GM12801 (cell line): Measurements from ENCODE around the gene ARHGAP24.

Experiments
- CTCF ChIP-seq: IDR thresholded peaks from one replicate; pipeline ENCODE4 v1.5.1; 2011; ENCODE audit warnings: control low read depth; ENCODE audit not compliant: insufficient read length; ENCODE audit errors: extremely low read depth

Gene ARHGAP24

GRCh38 chr4:85669992-85670548, 195.1 kb downstream of the ARHGAP24 start:
- no peak for TF ChIP-seq CTCF

- no peak for TF ChIP-seq CTCF
Observed at GRCh38 chr4:85671120-85671519, 196.2 kb downstream of the ARHGAP24 start.

- TF ChIP-seq CTCF = no peak
Observed at GRCh38 chr4:85672116-85672515, 197.2 kb downstream of the ARHGAP24 start.

GRCh38 chr4:85672959-85673358, 198.0 kb downstream of the ARHGAP24 start:
- TF ChIP-seq CTCF = no peak

- no peak for TF ChIP-seq CTCF
Observed at GRCh38 chr4:85673540-85673939, 198.6 kb downstream of the ARHGAP24 start.

GRCh38 chr4:85675076-85676049, 200.4 kb downstream of the ARHGAP24 start:
- no peak for TF ChIP-seq CTCF

GRCh38 chr4:85676050-85676425, 201.1 kb downstream of the ARHGAP24 start:
- TF ChIP-seq CTCF = no peak
